ENCODE data around the gene SLC48A1. TPM values are rescaled to one million over a fixed set of nuclear protein-coding genes. Genes with fewer than 3 reads are reported as not detected.
"Not testable (repeated sequence)": the region's sequence is repeated elsewhere in the genome, so short reads cannot be mapped to it uniquely, and the experiment has no call there.

Gene SLC48A1
- polyA plus RNA-seq, 1 of the 3 experiments (the other 2 are of a cell fraction) = 7.3 TPM

GRCh38 chr12:47808050-47808449 is 35.0 kb downstream of the SLC48A1 start:
- ChIA-PET CTCF (interaction anchor here (1.2 to 15.5 kb wide), 9 partner anchors 8 to 122 kb away, joined by 3 to 247 read pairs (median 7); partner anchors contain the start of gene HDAC7), POLR2A (interaction anchor here (0.9 to 1.5 kb wide), 3 partner anchors 9 to 16 kb away, joined by 3 to 7 read pairs (median 3); partner anchors contain the start of gene HDAC7)
- no peaks in the 10 kb centered on the region for H3K9me2 ChIP-seq
- peaks cover 9 to 34% of the 10 kb centered on the region in 2 experiments for H3K36me3 ChIP-seq (replicated peaks in 1 of 2; ENCODE audit: control insufficient read depth in 1 of 2, insufficient read depth in 2 of 2, low read length in 1 of 2)
- H3K4me3 ChIP-seq (ENCODE audit: low read depth in 2 of 2, low read length in 1 of 2) = peak overlapping the region in 1 of 2 experiments; percentile 7; a peak in 1 of 4 replicates
- peaks cover 14% of the 10 kb centered on the region for H3F3A ChIP-seq (replicated peaks; ENCODE audit: insufficient read depth)
- peaks cover 57 to 60% of the 10 kb centered on the region in 2 experiments for H3K4me1 ChIP-seq (ENCODE audit: control insufficient read depth in 1 of 2, insufficient read depth in 2 of 2, low read depth in 1 of 2, low read length in 1 of 2)
- H3K9ac ChIP-seq = peak overlapping the region; percentile 38
- H3K79me2 ChIP-seq (ENCODE audit: insufficient read depth) = peaks cover 100% of the 10 kb centered on the region
- no peak overlapping the region for H2AFZ ChIP-seq (ENCODE audit: low read depth)
- H4K20me1 ChIP-seq (ENCODE audit: insufficient read depth) = peaks cover 94% of the 10 kb centered on the region
- no peaks in the 10 kb centered on the region for H3K9me3 ChIP-seq
- no peaks in the 10 kb centered on the region for H3K27me3 ChIP-seq (ENCODE audit: insufficient read depth)
- peak; percentile 73 for DNase-seq
- H3K4me2 ChIP-seq = peak overlapping the region; percentile 61
- WGBS (ENCODE audit: low lambda C conversion rate) = 28% methylated on average over 6 of the region's 9 CpGs
- peak overlapping the region; percentile 62 to 63 for H3K27ac ChIP-seq (ENCODE audit: low read depth in 2 of 2, low read length in 1 of 2)
- no peak for TF ChIP-seq MAX (IDR thresholded peaks at IDR 0.05; ENCODE audit: low read depth)

GRCh38 chr12:47808574-47809365 is 35.7 kb downstream of the SLC48A1 start:
- H3K27ac ChIP-seq (ENCODE audit: low read depth in 2 of 2, low read length in 1 of 2) = peak overlapping the region; percentile 62 to 63
- H3K4me3 ChIP-seq (ENCODE audit: low read depth in 2 of 2, low read length in 1 of 2) = peak overlapping the region in 1 of 2 experiments; percentile 7; a peak in 1 of 4 replicates
- H3K9ac ChIP-seq = peak overlapping the region; percentile 38
- POLR2A ChIA-PET = interaction anchor here (0.9 to 1.5 kb wide), 3 partner anchors 8 to 16 kb away, joined by 3 to 7 read pairs (median 3); partner anchors contain the start of gene HDAC7
- peaks cover 94% of the 10 kb centered on the region for H4K20me1 ChIP-seq (ENCODE audit: insufficient read depth)
- no peaks in the 10 kb centered on the region for H3K9me3 ChIP-seq
- peak overlapping the region; percentile 61 for H3K4me2 ChIP-seq
- H3K27me3 ChIP-seq (ENCODE audit: insufficient read depth) = no peaks in the 10 kb centered on the region
- H3K36me3 ChIP-seq (replicated peaks in 1 of 2; ENCODE audit: control insufficient read depth in 1 of 2, insufficient read depth in 2 of 2, low read length in 1 of 2) = peaks cover 7 to 29% of the 10 kb centered on the region in 2 experiments
- no peak overlapping the region for H2AFZ ChIP-seq (ENCODE audit: low read depth)
- TF ChIP-seq REST (IDR thresholded peaks at IDR 0.05; ENCODE audit: low read depth, low read length) = no peak
- 0 out of 2 replicates have a peak, but pooled peaks have one; percentile 21 for TF ChIP-seq CTCF (IDR thresholded peaks at IDR 0.05)
- no peak for TF ChIP-seq MEF2A (IDR thresholded peaks at IDR 0.05; ENCODE audit: borderline replicate concordance, low read depth)
- no peak for DNase-seq
- peaks cover 55 to 67% of the 10 kb centered on the region in 2 experiments for H3K4me1 ChIP-seq (ENCODE audit: control insufficient read depth in 1 of 2, insufficient read depth in 2 of 2, low read depth in 1 of 2, low read length in 1 of 2)
- peaks cover 18% of the 10 kb centered on the region for H3F3A ChIP-seq (replicated peaks; ENCODE audit: insufficient read depth)
- 70% methylated on average over 9 of the region's 9 CpGs for WGBS (ENCODE audit: low lambda C conversion rate)
- no peaks in the 10 kb centered on the region for H3K9me2 ChIP-seq
- peaks cover 100% of the 10 kb centered on the region for H3K79me2 ChIP-seq (ENCODE audit: insufficient read depth)
- CTCF ChIA-PET = interaction anchor here (1.0 to 15.5 kb wide), 10 partner anchors 9 to 123 kb away, joined by 3 to 247 read pairs (median 7); partner anchors contain the start of gene HDAC7

- H3K9me3 ChIP-seq; H3K4me2 ChIP-seq; H3K4me3 ChIP-seq (ENCODE audit: low read depth in 2 of 2, low read length in 1 of 2); H3K9ac ChIP-seq; H3K9me2 ChIP-seq; POLR2A ChIA-PET; H3K27me3 ChIP-seq (ENCODE audit: insufficient read depth); H2AFZ ChIP-seq (ENCODE audit: low read depth); DNase-seq: not testable (repeated sequence)
- Histone ChIP-seq H3K36me3 (replicated peaks in 1 of 2; ENCODE audit: control insufficient read depth in 1 of 2, insufficient read depth in 2 of 2, low read length in 1 of 2) (peaks cover 2 to 23% of the 10 kb centered on the region in 2 experiments), H4K20me1 (ENCODE audit: insufficient read depth) (peaks cover 94% of the 10 kb centered on the region), H3K27ac (ENCODE audit: low read depth in 2 of 2, low read length in 1 of 2) (peak overlapping the region in 1 of 2 experiments; percentile 84; a peak in 1 of 4 replicates), H3F3A (replicated peaks; ENCODE audit: insufficient read depth) (peaks cover 18% of the 10 kb centered on the region), H3K79me2 (ENCODE audit: insufficient read depth) (peaks cover 100% of the 10 kb centered on the region), H3K4me1 (ENCODE audit: control insufficient read depth in 1 of 2, insufficient read depth in 2 of 2, low read depth in 1 of 2, low read length in 1 of 2) (peaks cover 55 to 75% of the 10 kb centered on the region in 2 experiments)
- 95% methylated on average over 9 of the region's 9 CpGs for WGBS (ENCODE audit: low lambda C conversion rate)
- CTCF ChIA-PET = interaction anchor here (0.8 to 5.0 kb wide), 5 partner anchors 9 to 92 kb away, joined by 3 to 25 read pairs (median 4); no protein-coding TSS in a partner anchor
Measured at GRCh38 chr12:47809518-47809917, 36.5 kb downstream of the SLC48A1 start.

Data from SK-N-SH (cell line).